ENCODE measurements around the gene CITED1. TPM values are rescaled to one million over a fixed set of nuclear protein-coding genes. Genes with fewer than 3 reads are reported as not detected.
A peak's percentile ranks its signal among the peaks of the same experiment; 100 is the strongest.
"Not testable (repeated sequence)": the region's sequence is repeated elsewhere in the genome, so short reads cannot be mapped to it uniquely, and the experiment has no call there.

The CITED1 gene
- total RNA-seq (2014; rRNA removed; shearing (Covaris generic)), result 0.58 and 4.3 TPM in 2 replicates

- peak; percentile 13 for DNase-seq (ENCODE audit: low spot score)
- in situ Hi-C loops (cut with HindIII; ENCODE audit: low sequenced_read_pairs), result no loop called here
Measured at GRCh38 chrX:72305286-72306084, at the start of gene CITED1. Gene CITED1 (minus strand): TSS chrX:72305914. CDS start chrX:72302869, 3,045 bp downstream.

- DNase-seq (ENCODE audit: low spot score), result no peak
- in situ Hi-C loops (cut with HindIII; ENCODE audit: low sequenced_read_pairs), result no loop called here
Measured at GRCh38 chrX:72352786-72353185, 47.1 kb upstream of the CITED1 start.

- in situ Hi-C loops (cut with HindIII; ENCODE audit: low sequenced_read_pairs), result no loop called here
Measured at GRCh38 chrX:72351606-72352334, 46.1 kb upstream of the CITED1 start.

GRCh38 chrX:72349190-72349589, 43.5 kb upstream of the CITED1 start:
- in situ Hi-C loops (cut with HindIII; ENCODE audit: low sequenced_read_pairs), result no loop called here
- DNase-seq (ENCODE audit: low spot score), result no peak

More at GRCh38 chrX:72351606-72352334, 46.1 kb upstream of the CITED1 start:
- DNase-seq (ENCODE audit: low spot score), result peak; percentile 34

GRCh38 chrX:72348247-72348979, 42.7 kb upstream of the CITED1 start:
- no peak for DNase-seq (ENCODE audit: low spot score)
- in situ Hi-C loops (cut with HindIII; ENCODE audit: low sequenced_read_pairs), result no loop called here

GRCh38 chrX:72347366-72347765, 41.7 kb upstream of the CITED1 start:
- DNase-seq (ENCODE audit: low spot score), result no peak
- in situ Hi-C loops (cut with HindIII; ENCODE audit: low sequenced_read_pairs), result no loop called here

GRCh38 chrX:72346302-72346949, 40.7 kb upstream of the CITED1 start:
- DNase-seq (ENCODE audit: low spot score), result no peak
- in situ Hi-C loops (cut with HindIII; ENCODE audit: low sequenced_read_pairs), result no loop called here

GRCh38 chrX:72340626-72341025, 34.9 kb upstream of the CITED1 start:
- peak; percentile 9 for DNase-seq (ENCODE audit: low spot score)
- in situ Hi-C loops (cut with HindIII; ENCODE audit: low sequenced_read_pairs), result no loop called here

- in situ Hi-C loops (cut with HindIII; ENCODE audit: low sequenced_read_pairs), result no loop called here
- peak; percentile 29 for DNase-seq (ENCODE audit: low spot score)
Measured at GRCh38 chrX:72340041-72340440, 34.3 kb upstream of the CITED1 start.

- in situ Hi-C loops (cut with HindIII; ENCODE audit: low sequenced_read_pairs), result no loop called here
- no peak for DNase-seq (ENCODE audit: low spot score)
Measured at GRCh38 chrX:72330131-72330530, 24.4 kb upstream of the CITED1 start.

GRCh38 chrX:72326605-72327300, 21.0 kb upstream of the CITED1 start:
- DNase-seq (ENCODE audit: low spot score), result no peak
- in situ Hi-C loops (cut with HindIII; ENCODE audit: low sequenced_read_pairs), result no loop called here

- DNase-seq (ENCODE audit: low spot score); in situ Hi-C loops (cut with HindIII; ENCODE audit: low sequenced_read_pairs): not testable (repeated sequence)
Measured at GRCh38 chrX:72319651-72320050, 13.9 kb upstream of the CITED1 start.

GRCh38 chrX:72317139-72317538, 11.4 kb upstream of the CITED1 start:
- in situ Hi-C loops (cut with HindIII; ENCODE audit: low sequenced_read_pairs), result no loop called here
- no peak for DNase-seq (ENCODE audit: low spot score)

- DNase-seq (ENCODE audit: low spot score), result no peak
- in situ Hi-C loops (cut with HindIII; ENCODE audit: low sequenced_read_pairs), result no loop called here
Measured at GRCh38 chrX:72316408-72317110, 10.8 kb upstream of the CITED1 start.

GRCh38 chrX:72314881-72315280, 9.2 kb upstream of the CITED1 start:
- in situ Hi-C loops (cut with HindIII; ENCODE audit: low sequenced_read_pairs), result no loop called here
- no peak for DNase-seq (ENCODE audit: low spot score)

- no peak for DNase-seq (ENCODE audit: low spot score)
- in situ Hi-C loops (cut with HindIII; ENCODE audit: low sequenced_read_pairs), result no loop called here
Measured at GRCh38 chrX:72313707-72314641, 8.3 kb upstream of the CITED1 start.

GRCh38 chrX:72312311-72312940, 6.7 kb upstream of the CITED1 start:
- DNase-seq (ENCODE audit: low spot score), result no peak
- in situ Hi-C loops (cut with HindIII; ENCODE audit: low sequenced_read_pairs), result no loop called here

Data from G401 (cell line).